H9 (cell line): Measurements from ENCODE around the gene GALNT9. TPM values are rescaled to one million over a fixed set of nuclear protein-coding genes. Genes with fewer than 3 reads are reported as not detected.

ENCODE experiments used
- DNase-seq: peaks from one replicate; pipeline ENCODE4 v3.0.0-alpha.2; 2017
- H2AFZ ChIP-seq: one replicate; pipeline ENCODE4 v1.6.1; 2013; ENCODE audit warnings: mild to moderate bottlenecking, low read length, control low read depth, moderate library complexity
- H2AK5ac ChIP-seq: 2 replicates; pipeline ENCODE4 v1.6.1; 2013; ENCODE audit warnings: low read length, control low read depth, mixed read lengths; ENCODE audit not compliant: insufficient read length
- H2BK120ac ChIP-seq: one replicate; pipeline ENCODE4 v1.6.1; 2013; ENCODE audit warnings: low read depth, mild to moderate bottlenecking, low read length, control low read depth, inconsistent platforms; ENCODE audit not compliant: poor library complexity, severe bottlenecking
- H2BK12ac ChIP-seq: 2 replicates; pipeline ENCODE4 v1.6.1; 2013; ENCODE audit warnings: low read length, control low read depth, mixed read lengths, low read depth; ENCODE audit not compliant: insufficient read length
- H2BK15ac ChIP-seq: 2 replicates; pipeline ENCODE4 v1.6.1; 2013; ENCODE audit warnings: low read depth, low read length, control low read depth
- H2BK20ac ChIP-seq: one replicate; pipeline ENCODE4 v1.6.1; 2013; ENCODE audit warnings: low read depth, mild to moderate bottlenecking, low read length, control low read depth, inconsistent platforms; ENCODE audit not compliant: poor library complexity, severe bottlenecking
- H2BK5ac ChIP-seq: 2 replicates; pipeline ENCODE4 v1.6.1; 2013; ENCODE audit warnings: low read length, control low read depth, mixed read lengths; ENCODE audit not compliant: insufficient read length
- H3K14ac ChIP-seq: 2 replicates; pipeline ENCODE4 v1.6.1; 2013; ENCODE audit warnings: low read length, control low read depth; ENCODE audit not compliant: insufficient read depth
- H3K18ac ChIP-seq: 2 replicates; pipeline ENCODE4 v1.6.1; 2013; ENCODE audit warnings: low read depth, mild to moderate bottlenecking, mixed read lengths, low read length, control low read depth; ENCODE audit not compliant: insufficient read length
- H3K23ac ChIP-seq: 2 replicates; pipeline ENCODE4 v1.6.1; 2013; ENCODE audit warnings: low read length, control low read depth, mixed read lengths, low read depth; ENCODE audit not compliant: insufficient read length
- H3K23me2 ChIP-seq: 2 replicates; pipeline ENCODE4 v1.6.1; 2013; ENCODE audit warnings: low read depth, mild to moderate bottlenecking, mixed read lengths, low read length, control low read depth; ENCODE audit not compliant: insufficient read length, poor library complexity, severe bottlenecking
- H3K27ac ChIP-seq: 2 replicates; pipeline ENCODE4 v1.5.1; 2013; ENCODE audit warnings: low read length, control low read depth, mixed read lengths, low read depth; ENCODE audit not compliant: insufficient read length
- H3K27me3 ChIP-seq: 2 replicates; pipeline ENCODE4 v1.6.1; 2013; ENCODE audit warnings: low read length, control low read depth, inconsistent platforms; ENCODE audit not compliant: insufficient read depth
- H3K4ac ChIP-seq: 2 replicates; pipeline ENCODE4 v1.6.1; 2013; ENCODE audit warnings: low read depth, mild to moderate bottlenecking, control low read depth, inconsistent platforms, low read length, moderate library complexity
- H3K4me1 ChIP-seq: 2 replicates; pipeline ENCODE4 v1.6.1; 2013; ENCODE audit warnings: low read length, control low read depth, inconsistent platforms; ENCODE audit not compliant: insufficient read depth
- H3K4me2 ChIP-seq: 2 replicates; pipeline ENCODE4 v1.6.1; 2013; ENCODE audit warnings: low read length, control low read depth, mixed read lengths; ENCODE audit not compliant: insufficient read length, insufficient read depth
- H3K56ac ChIP-seq: 2 replicates; pipeline ENCODE4 v1.6.1; 2013; ENCODE audit warnings: low read depth, mild to moderate bottlenecking, mixed read lengths, low read length, control low read depth; ENCODE audit not compliant: insufficient read length
- H3K79me1 ChIP-seq: 2 replicates; pipeline ENCODE4 v1.6.1; 2013; ENCODE audit warnings: low read depth, mild to moderate bottlenecking, moderate library complexity, low read length, control low read depth, inconsistent platforms; ENCODE audit not compliant: insufficient read depth, poor library complexity, severe bottlenecking
- H3K79me2 ChIP-seq: 2 replicates; pipeline ENCODE4 v1.6.1; 2013; ENCODE audit warnings: low read length, control low read depth, inconsistent platforms; ENCODE audit not compliant: insufficient read depth
- H3K9ac ChIP-seq: 2 replicates; pipeline ENCODE4 v1.6.1; 2013; ENCODE audit warnings: low read length, control low read depth, mixed read lengths; ENCODE audit not compliant: insufficient read length; ENCODE audit errors: extremely low read depth
- H3K9me3 ChIP-seq: one replicate; pipeline ENCODE4 v1.6.1; 2013; ENCODE audit warnings: low read depth, low read length, inconsistent platforms; ENCODE audit not compliant: control insufficient read depth
- H3T11ph ChIP-seq: one replicate; pipeline ENCODE4 v1.6.1; 2013; ENCODE audit warnings: mild to moderate bottlenecking, low read length, control low read depth, inconsistent platforms
- H4K20me1 ChIP-seq: one replicate; pipeline ENCODE4 v1.6.1; 2013; ENCODE audit not compliant: control insufficient read depth, insufficient read length, insufficient read depth
- H4K5ac ChIP-seq: 2 replicates; pipeline ENCODE4 v1.6.1; 2013; ENCODE audit warnings: low read depth, mild to moderate bottlenecking, mixed read lengths, low read length, control low read depth; ENCODE audit not compliant: insufficient read length
- H4K8ac ChIP-seq: replicated peaks from 2 replicates; pipeline ENCODE4 v1.6.1; 2013; ENCODE audit warnings: low read length, control low read depth, mixed read lengths, low read depth; ENCODE audit not compliant: insufficient read length
- H4K91ac ChIP-seq: 2 replicates; pipeline ENCODE4 v1.6.1; 2013; ENCODE audit warnings: low read depth, mild to moderate bottlenecking, moderate library complexity, mixed read lengths, low read length, control low read depth; ENCODE audit not compliant: insufficient read length
- H3K27ac Mint-ChIP-seq, 3 experiments: 2 replicates in 2 of 3; 3 replicates in 1 of 3; pipeline ENCODE4 v1.8.0; 2020 to 2021; ENCODE audit warnings: mixed read lengths in 3 of 3, mild to moderate bottlenecking in 1 of 3, moderate library complexity in 1 of 3
- H3K27me3 Mint-ChIP-seq: 2 replicates; pipeline ENCODE4 v1.8.0; 2021; ENCODE audit warnings: low read depth, mild to moderate bottlenecking, moderate library complexity, mixed read lengths
- H3K36me3 Mint-ChIP-seq, 3 experiments: 2 replicates in 2 of 3; 3 replicates in 1 of 3; pipeline ENCODE4 v1.8.0; 2020 to 2021; ENCODE audit warnings: low read depth in 3 of 3, mixed read lengths in 3 of 3; ENCODE audit not compliant: insufficient read depth in 1 of 3
- H3K4me1 Mint-ChIP-seq, 2 experiments: 2 replicates each; pipeline ENCODE4 v1.8.0; 2020; ENCODE audit warnings: mixed read lengths in 2 of 2
- H3K4me3 Mint-ChIP-seq, 2 experiments: 2 replicates in 1 of 2; 3 replicates in 1 of 2; pipeline ENCODE4 v1.8.0; 2020 to 2021; ENCODE audit warnings: mild to moderate bottlenecking in 2 of 2, mixed read lengths in 2 of 2, moderate library complexity in 1 of 2
- H3K9me3 Mint-ChIP-seq, 2 experiments: 2 replicates in 1 of 2; 3 replicates in 1 of 2; pipeline ENCODE4 v1.8.0; 2020; ENCODE audit warnings: mild to moderate bottlenecking in 2 of 2, mixed read lengths in 2 of 2, moderate library complexity in 1 of 2
- WGBS: extraction: QIAGEN DNeasy Blood & Tissue Kit; methylation state at CpG from one replicate; pipeline ENCODE4 v1.1.7; 2013; ENCODE audit warnings: missing lambda C conversion rate, low lambda C conversion rate, mixed read lengths; ENCODE audit not compliant: insufficient read length; ENCODE audit errors: extremely low coverage; 5-methylcytosine and 5-hydroxymethylcytosine counted together
- total RNA-seq: library from RNA; stranded (reverse); gene quantifications from 2 replicates; pipeline ENCODE4 v1.2.1, GENCODE V29; 2021
- TF ChIP-seq, protein P1 (sequence below): fragments of 200-600 bp; sonication (generic); conservative IDR thresholded peaks from 3 replicates; pipeline ENCODE4 v1.8.0; 2021; ENCODE audit warnings: antibody characterized with exemption, mild to moderate bottlenecking

The GALNT9 gene
- total RNA-seq, 1 experiment from 2014 or later = 0.35 TPM

DNA sequence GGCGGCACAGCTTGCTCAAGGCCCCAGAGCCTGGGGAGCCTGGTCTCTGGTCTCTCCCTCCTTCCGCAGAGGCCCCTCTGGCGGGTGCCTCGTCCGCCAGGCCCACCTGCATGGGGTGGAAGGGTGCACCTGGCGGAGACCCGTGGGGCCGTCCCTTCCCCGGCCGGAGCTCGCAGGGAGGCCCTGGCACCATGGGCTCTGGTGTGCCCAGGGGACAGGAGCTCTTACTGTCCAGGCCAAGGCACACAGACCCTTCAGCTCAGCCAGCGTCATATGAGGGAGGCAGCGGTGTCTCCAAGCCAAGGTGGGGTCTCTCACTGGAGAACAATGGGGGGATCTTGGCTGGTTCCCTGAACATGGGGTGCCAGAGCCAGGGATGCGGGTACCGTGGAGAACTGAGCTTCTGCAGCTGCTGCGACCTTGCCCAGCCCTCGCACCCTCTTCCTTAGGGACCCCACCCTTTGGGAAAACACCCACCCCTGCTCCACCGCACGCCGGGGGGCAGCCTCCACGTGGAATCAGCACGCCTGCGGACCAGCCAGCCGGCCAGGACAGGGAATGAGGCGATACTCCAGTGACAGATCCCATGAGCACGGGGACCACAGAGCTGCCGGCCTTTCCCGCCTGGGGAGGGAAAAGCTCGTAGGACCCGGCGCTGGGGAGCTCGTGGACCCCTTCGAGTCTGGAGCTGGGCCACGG, 25.7 kb upstream of the GALNT9 start:
- no peak overlapping the region for H2BK120ac ChIP-seq
- H4K8ac ChIP-seq = no peak overlapping the region
- H3K4me2 ChIP-seq = no peak overlapping the region
- H2BK15ac ChIP-seq = no peak overlapping the region
- no peak overlapping the region for H3K18ac ChIP-seq
- no peak overlapping the region for H2AFZ ChIP-seq
- no peak overlapping the region for H3K27ac Mint-ChIP-seq
- no peaks in the 10 kb centered on the region for H3K79me2 ChIP-seq
- no peaks in the 10 kb centered on the region for H3K23me2 ChIP-seq
- H3K4me1 Mint-ChIP-seq = peaks cover 14 to 21% of the 10 kb centered on the region in 2 experiments
- H3K23ac ChIP-seq = no peak overlapping the region
- H3K56ac ChIP-seq = no peak overlapping the region
- no peak overlapping the region; the same call in 1 of the 2 replicates for H3K14ac ChIP-seq
- TF ChIP-seq, protein P1, sequence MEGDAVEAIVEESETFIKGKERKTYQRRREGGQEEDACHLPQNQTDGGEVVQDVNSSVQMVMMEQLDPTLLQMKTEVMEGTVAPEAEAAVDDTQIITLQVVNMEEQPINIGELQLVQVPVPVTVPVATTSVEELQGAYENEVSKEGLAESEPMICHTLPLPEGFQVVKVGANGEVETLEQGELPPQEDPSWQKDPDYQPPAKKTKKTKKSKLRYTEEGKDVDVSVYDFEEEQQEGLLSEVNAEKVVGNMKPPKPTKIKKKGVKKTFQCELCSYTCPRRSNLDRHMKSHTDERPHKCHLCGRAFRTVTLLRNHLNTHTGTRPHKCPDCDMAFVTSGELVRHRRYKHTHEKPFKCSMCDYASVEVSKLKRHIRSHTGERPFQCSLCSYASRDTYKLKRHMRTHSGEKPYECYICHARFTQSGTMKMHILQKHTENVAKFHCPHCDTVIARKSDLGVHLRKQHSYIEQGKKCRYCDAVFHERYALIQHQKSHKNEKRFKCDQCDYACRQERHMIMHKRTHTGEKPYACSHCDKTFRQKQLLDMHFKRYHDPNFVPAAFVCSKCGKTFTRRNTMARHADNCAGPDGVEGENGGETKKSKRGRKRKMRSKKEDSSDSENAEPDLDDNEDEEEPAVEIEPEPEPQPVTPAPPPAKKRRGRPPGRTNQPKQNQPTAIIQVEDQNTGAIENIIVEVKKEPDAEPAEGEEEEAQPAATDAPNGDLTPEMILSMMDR = no peak
- peaks cover 3 to 5% (median 4%) of the 10 kb centered on the region in 3 experiments; a peak in 6 of 7 replicates for H3K36me3 Mint-ChIP-seq
- no peaks in the 10 kb centered on the region for H3K9me3 ChIP-seq
- no peaks in the 10 kb centered on the region for H4K20me1 ChIP-seq
- no peak overlapping the region for H3K27ac ChIP-seq
- H4K91ac ChIP-seq = no peak overlapping the region
- H3K9me3 Mint-ChIP-seq = peaks cover 7 to 8% of the 10 kb centered on the region in 2 experiments
- no peaks in the 10 kb centered on the region for H3K79me1 ChIP-seq
- no peak overlapping the region for H2AK5ac ChIP-seq
- no CpG with 5 or more reads among the region's 34 CpGs for WGBS
- H3K4me3 Mint-ChIP-seq = no peak overlapping the region
- no peak overlapping the region for H2BK5ac ChIP-seq
- H3K9ac ChIP-seq = no peak overlapping the region
- no peak overlapping the region for H2BK12ac ChIP-seq
- H2BK20ac ChIP-seq = no peak overlapping the region
- no peaks in the 10 kb centered on the region; the same call in 1 of the 2 replicates for H3K4me1 ChIP-seq
- H3T11ph ChIP-seq = no peak overlapping the region
- no peak overlapping the region for H3K4ac ChIP-seq
- H3K27me3 ChIP-seq = no peaks in the 10 kb centered on the region; the same call in 1 of the 2 replicates
- DNase-seq = no peak
- no peak overlapping the region for H4K5ac ChIP-seq
- H3K27me3 Mint-ChIP-seq = peaks cover 72% of the 10 kb centered on the region
